Chondrocyte (in vitro differentiated cells): ENCODE results near the gene SLC38A2. TPM values are rescaled to one million over a fixed set of nuclear protein-coding genes. Genes with fewer than 3 reads are reported as not detected.

Experiments
- DNase-seq: peaks from one replicate; pipeline ENCODE4 v3.0.0; 2021; ENCODE audit warnings: mixed read lengths, low spot score
- H3K27ac Mint-ChIP-seq: one replicate; pipeline ENCODE4 v1.8.0; 2021; ENCODE audit warnings: mild to moderate bottlenecking, moderate library complexity, mixed read lengths; ENCODE audit not compliant: unreplicated experiment
- H3K27me3 Mint-ChIP-seq: 2 replicates; pipeline ENCODE4 v1.8.0; 2021; ENCODE audit warnings: low read depth, mixed read lengths
- H3K36me3 Mint-ChIP-seq: 2 replicates; pipeline ENCODE4 v1.8.0; 2021; ENCODE audit warnings: low read depth, mixed read lengths
- H3K4me1 Mint-ChIP-seq: 2 replicates; pipeline ENCODE4 v1.8.0; 2021; ENCODE audit warnings: low read depth, mild to moderate bottlenecking, mixed read lengths
- H3K4me3 Mint-ChIP-seq: one replicate; pipeline ENCODE4 v1.8.0; 2021; ENCODE audit warnings: mild to moderate bottlenecking, moderate library complexity, mixed read lengths; ENCODE audit not compliant: unreplicated experiment
- H3K9me3 Mint-ChIP-seq: 2 replicates; pipeline ENCODE4 v1.8.0; 2021; ENCODE audit warnings: low read depth, mixed read lengths
- total RNA-seq: library from RNA; stranded (reverse); gene quantifications from 3 replicates; pipeline ENCODE4 v1.2.1, GENCODE V29; 2021
- TF ChIP-seq, protein P1 (sequence below): fragments of 200-600 bp; sonication (generic); IDR thresholded peaks from 2 replicates; pipeline ENCODE4 v1.5.0; 2021; ENCODE audit warnings: antibody characterized with exemption, mild to moderate bottlenecking, moderate library complexity

SLC38A2 gene
- total RNA-seq, 1 donor from 2014 or later, result 596 TPM

DNA sequence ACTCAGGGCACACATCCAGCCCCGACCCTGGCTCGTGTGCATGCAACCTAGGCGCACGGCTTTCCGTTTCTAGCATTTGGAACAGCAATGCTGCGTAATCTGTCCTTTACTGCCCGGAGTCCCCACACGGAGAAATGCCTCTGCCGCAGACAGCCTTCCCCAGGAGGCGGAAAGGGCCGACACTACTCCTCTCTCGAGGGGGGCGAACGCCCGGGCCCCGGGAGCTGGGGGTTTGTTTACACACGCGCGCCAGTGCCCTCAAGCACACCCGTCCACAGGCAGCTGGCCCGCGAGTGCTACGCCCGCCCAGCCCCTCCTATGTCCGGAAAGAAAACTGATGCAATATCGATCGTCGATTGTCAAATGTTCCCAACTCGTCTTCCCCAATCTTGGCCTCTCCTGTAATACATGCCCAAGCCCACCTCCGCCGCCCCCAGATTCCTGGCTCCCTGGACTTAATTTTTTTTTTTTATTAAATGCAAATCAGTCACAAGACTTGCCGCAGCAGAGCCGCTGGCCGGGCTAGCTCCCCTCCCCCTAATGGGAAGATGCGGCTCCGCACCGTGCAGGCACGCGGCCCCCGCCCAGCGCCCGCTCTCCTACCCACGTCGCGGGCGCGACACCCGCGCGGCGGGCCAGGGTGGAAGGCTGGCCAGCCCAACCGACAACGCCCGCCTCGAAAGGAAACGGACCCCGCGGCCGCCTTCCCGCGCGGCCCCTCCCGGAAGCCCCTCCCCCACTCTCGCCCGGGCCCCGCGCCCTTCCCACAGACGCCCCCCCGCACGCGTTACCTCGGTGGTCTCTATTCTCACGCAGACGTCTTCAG lies 642 bp downstream of the SLC38A2 start:
- TF ChIP-seq, protein P1, sequence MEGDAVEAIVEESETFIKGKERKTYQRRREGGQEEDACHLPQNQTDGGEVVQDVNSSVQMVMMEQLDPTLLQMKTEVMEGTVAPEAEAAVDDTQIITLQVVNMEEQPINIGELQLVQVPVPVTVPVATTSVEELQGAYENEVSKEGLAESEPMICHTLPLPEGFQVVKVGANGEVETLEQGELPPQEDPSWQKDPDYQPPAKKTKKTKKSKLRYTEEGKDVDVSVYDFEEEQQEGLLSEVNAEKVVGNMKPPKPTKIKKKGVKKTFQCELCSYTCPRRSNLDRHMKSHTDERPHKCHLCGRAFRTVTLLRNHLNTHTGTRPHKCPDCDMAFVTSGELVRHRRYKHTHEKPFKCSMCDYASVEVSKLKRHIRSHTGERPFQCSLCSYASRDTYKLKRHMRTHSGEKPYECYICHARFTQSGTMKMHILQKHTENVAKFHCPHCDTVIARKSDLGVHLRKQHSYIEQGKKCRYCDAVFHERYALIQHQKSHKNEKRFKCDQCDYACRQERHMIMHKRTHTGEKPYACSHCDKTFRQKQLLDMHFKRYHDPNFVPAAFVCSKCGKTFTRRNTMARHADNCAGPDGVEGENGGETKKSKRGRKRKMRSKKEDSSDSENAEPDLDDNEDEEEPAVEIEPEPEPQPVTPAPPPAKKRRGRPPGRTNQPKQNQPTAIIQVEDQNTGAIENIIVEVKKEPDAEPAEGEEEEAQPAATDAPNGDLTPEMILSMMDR, result peak; percentile 25
- Mint-ChIP-seq H3K36me3 (peaks cover 47% of the 10 kb centered on the region), H3K4me3 (peak overlapping the region; percentile 96), H3K9me3 (no peaks in the 10 kb centered on the region), H3K27ac (peak overlapping the region; percentile 99), H3K4me1 (peaks cover 43% of the 10 kb centered on the region), H3K27me3 (no peaks in the 10 kb centered on the region)
- DNase-seq, result peak; percentile 95

DNA sequence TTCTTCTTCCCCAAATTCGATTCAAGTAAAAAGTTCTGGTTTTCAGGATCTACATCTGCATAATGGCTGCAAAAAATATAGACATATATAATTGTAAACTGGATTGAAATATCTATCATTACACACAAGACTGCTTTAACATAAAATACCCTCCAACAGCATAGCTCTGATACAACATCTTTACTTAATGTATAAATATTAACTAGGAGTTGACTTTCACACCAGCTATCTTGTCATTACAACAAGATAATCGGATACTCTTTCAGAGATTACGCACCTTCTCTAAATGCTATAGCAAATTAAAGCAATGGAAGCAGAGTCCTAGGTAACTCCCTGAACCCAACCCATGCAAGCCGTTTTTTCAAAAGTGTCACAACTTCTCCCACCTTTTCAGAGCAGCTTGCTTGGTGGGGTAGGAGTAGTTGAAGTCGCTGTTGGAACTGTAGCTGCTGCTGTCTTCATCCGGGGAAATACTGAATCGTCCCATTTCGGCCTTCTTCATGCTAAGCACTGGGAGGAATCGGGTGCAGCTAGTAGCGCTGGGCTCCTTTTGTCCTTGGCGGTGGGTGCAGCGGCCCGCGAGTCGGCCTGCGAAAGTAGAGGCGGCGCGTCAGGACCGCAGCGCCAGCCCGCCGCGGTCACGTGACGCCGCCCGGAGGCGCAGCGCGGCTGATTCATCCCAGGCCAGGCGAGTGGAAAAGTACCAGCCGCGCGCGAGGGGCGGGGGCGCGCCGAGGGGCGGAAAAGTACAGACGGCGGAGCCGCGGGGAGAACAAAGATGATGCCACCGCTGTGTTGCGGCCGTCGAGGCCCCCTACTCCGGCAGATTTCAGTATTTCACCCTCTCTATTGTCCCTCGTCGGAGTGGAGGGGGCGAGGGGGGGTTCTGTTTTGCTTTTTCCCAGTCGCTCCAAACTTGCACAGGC lies 1.5 kb downstream of the SLC38A2 start:
- TF ChIP-seq, protein P1, result peak; percentile 26
- peaks cover 52% of the 10 kb centered on the region for H3K36me3 Mint-ChIP-seq
- peak; percentile 90 for DNase-seq
- peaks cover 49% of the 10 kb centered on the region for H3K4me1 Mint-ChIP-seq
- H3K4me3 Mint-ChIP-seq, result peak overlapping the region; percentile 96
- no peaks in the 10 kb centered on the region for H3K9me3 Mint-ChIP-seq
- no peaks in the 10 kb centered on the region for H3K27me3 Mint-ChIP-seq
- peak overlapping the region; percentile 99 for H3K27ac Mint-ChIP-seq

DNA sequence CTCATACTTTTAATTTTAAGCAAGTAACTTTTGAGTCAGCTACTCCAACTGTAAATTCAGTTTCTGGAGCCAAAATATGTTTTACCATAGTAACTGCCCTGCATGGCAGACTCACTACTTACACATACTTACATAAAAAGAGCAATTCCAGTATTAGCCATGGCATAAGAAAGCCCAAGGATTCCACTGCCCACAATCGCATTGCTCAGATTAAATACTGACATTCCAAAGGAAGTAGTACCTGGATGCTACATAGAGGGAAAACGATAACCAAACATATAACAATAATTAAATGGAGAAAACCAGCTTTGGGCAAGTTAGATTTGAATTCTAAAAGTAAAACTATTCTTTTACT lies 2.2 kb downstream of the SLC38A2 start:
- Mint-ChIP-seq H3K36me3 (peaks cover 57% of the 10 kb centered on the region), H3K27me3 (no peaks in the 10 kb centered on the region), H3K9me3 (no peaks in the 10 kb centered on the region), H3K27ac (peak overlapping the region; percentile 99), H3K4me3 (peak overlapping the region; percentile 96), H3K4me1 (peaks cover 56% of the 10 kb centered on the region)
- TF ChIP-seq, protein P1, result no peak
- DNase-seq, result no peak

DNA sequence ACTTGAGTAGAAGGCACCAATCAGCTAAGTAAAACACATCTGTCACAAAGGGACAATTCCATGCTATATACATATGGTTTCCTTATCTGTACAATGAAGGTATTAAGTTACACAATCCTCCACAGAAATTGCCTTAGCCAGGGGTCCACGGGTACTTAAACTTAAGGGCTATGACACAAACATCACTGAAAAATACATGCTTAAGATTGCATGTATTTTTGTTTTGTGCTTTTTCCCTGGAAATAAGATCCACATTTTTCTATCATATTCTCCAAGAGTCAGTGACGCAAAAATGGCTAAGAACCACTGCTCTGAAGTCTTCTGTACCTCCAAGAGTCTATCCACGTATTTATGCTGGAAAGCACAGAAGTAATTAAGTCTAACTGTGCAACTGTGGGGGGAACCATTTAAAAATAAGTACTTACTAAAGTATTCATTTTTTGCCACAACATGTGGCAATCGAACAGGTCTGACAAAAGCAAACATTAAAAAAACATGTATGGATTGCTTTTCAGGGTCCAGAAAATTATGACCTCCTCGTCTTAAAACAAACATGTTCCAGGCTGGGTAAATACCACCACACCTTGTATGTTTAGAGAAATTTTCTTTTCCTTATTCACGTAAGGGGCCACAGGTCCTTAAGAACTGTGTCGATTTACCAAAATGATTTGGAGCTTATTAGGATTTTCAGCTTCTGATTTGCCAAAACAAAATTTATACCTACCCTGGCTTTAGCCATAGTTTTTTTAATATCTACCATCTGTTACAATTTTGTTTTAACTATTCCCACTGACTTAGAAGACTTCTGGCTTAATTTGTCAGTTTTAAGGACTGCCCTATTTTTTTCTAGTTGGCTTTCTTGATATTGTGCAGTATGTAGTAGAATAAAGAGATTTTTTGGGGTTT lies 2.8 kb downstream of the SLC38A2 start:
- Mint-ChIP-seq H3K9me3 (no peaks in the 10 kb centered on the region), H3K4me3 (peak overlapping the region; percentile 96), H3K4me1 (peaks cover 63% of the 10 kb centered on the region), H3K36me3 (peaks cover 62% of the 10 kb centered on the region), H3K27ac (peak overlapping the region; percentile 99), H3K27me3 (no peaks in the 10 kb centered on the region)
- TF ChIP-seq, protein P1, result no peak
- no peak for DNase-seq
